ENCODE results near the gene TCF25. TPM values are rescaled to one million over a fixed set of nuclear protein-coding genes. Genes with fewer than 3 reads are reported as not detected.
"Not testable (repeated sequence)": the region's sequence is repeated elsewhere in the genome, so short reads cannot be mapped to it uniquely, and the experiment has no call there.

The TCF25 gene
- total and polyA plus RNA-seq, 4 donors: 47.6 to 273 (median 216) TPM

GRCh38 chr16:89867918-89868317 lies 5.5 kb upstream of the TCF25 start:
- Histone ChIP-seq H3K27ac (ENCODE audit: low read depth in 1 of 2, low read length in 2 of 2) (no peak overlapping the region), H3K27me3 (ENCODE audit: control insufficient read depth in 1 of 2, insufficient read depth in 2 of 2, low read length in 1 of 2) (no peaks in the 10 kb centered on the region), H3K9me3 (ENCODE audit: control insufficient read depth, low read length) (peaks cover 2% of the 10 kb centered on the region), H3K4me3 (ENCODE audit: low read length in 2 of 2) (no peak overlapping the region), H3K4me1 (ENCODE audit: control insufficient read depth in 1 of 2, insufficient read depth in 2 of 2, low read length in 2 of 2) (no peaks in the 10 kb centered on the region), H3K36me3 (ENCODE audit: control insufficient read depth in 1 of 2, insufficient read depth in 2 of 2, low read length in 1 of 2) (no peaks in the 10 kb centered on the region)
- DNase-seq (no peak), ATAC-seq (ENCODE audit: low FRiP score) (no peak)
- 94 to 95% methylated on average over 5 of the region's 5 CpGs for WGBS, 2 donors
- intact Hi-C loops (cut with DNase I): no loop called here

- WGBS, 2 donors: 95% methylated on average over 12 of the region's 12 CpGs
- Histone ChIP-seq H3K9me3 (ENCODE audit: control insufficient read depth, low read length) (peaks cover 2% of the 10 kb centered on the region), H3K4me1 (ENCODE audit: control insufficient read depth in 1 of 2, insufficient read depth in 2 of 2, low read length in 2 of 2) (no peaks in the 10 kb centered on the region), H3K27ac (ENCODE audit: low read depth in 1 of 2, low read length in 2 of 2) (no peak overlapping the region), H3K36me3 (ENCODE audit: control insufficient read depth in 1 of 2, insufficient read depth in 2 of 2, low read length in 1 of 2) (no peaks in the 10 kb centered on the region), H3K27me3 (ENCODE audit: control insufficient read depth in 1 of 2, insufficient read depth in 2 of 2, low read length in 1 of 2) (no peaks in the 10 kb centered on the region), H3K4me3 (ENCODE audit: low read length in 2 of 2) (no peak overlapping the region)
- ATAC-seq (ENCODE audit: low FRiP score) (no peak), DNase-seq (no peak)
- intact Hi-C loops (cut with DNase I): loop anchor here (5.0 to 10.0 kb wide), 4 partner anchors 43 to 168 kb away; partner anchors contain the start of genes DBNDD1 (in 1 of the 2), SPATA2L (in 1 of the 2) and SPIRE2 (in 1 of the 2)
Observed at GRCh38 chr16:89869911-89870310, 3.5 kb upstream of the TCF25 start.

GRCh38 chr16:89870440-89870839 lies 3.0 kb upstream of the TCF25 start:
- intact Hi-C loops (cut with DNase I): loop anchor here (5.0 to 10.0 kb wide), 4 partner anchors 43 to 168 kb away; partner anchors contain the start of genes DBNDD1 (in 1 of the 2), SPATA2L (in 1 of the 2) and SPIRE2 (in 1 of the 2)
- WGBS, 2 donors: 91 to 95% methylated on average over 6 of the region's 6 CpGs
- ATAC-seq (ENCODE audit: low FRiP score) (no peak), DNase-seq (no peak)
- Histone ChIP-seq H3K4me1 (ENCODE audit: control insufficient read depth in 1 of 2, insufficient read depth in 2 of 2, low read length in 2 of 2) (no peaks in the 10 kb centered on the region), H3K9me3 (ENCODE audit: control insufficient read depth, low read length) (peaks cover 2% of the 10 kb centered on the region), H3K27me3 (ENCODE audit: control insufficient read depth in 1 of 2, insufficient read depth in 2 of 2, low read length in 1 of 2) (no peaks in the 10 kb centered on the region), H3K4me3 (ENCODE audit: low read length in 2 of 2) (no peak overlapping the region), H3K27ac (ENCODE audit: low read depth in 1 of 2, low read length in 2 of 2) (no peak overlapping the region), H3K36me3 (ENCODE audit: control insufficient read depth in 1 of 2, insufficient read depth in 2 of 2, low read length in 1 of 2) (no peaks in the 10 kb centered on the region)

GRCh38 chr16:89871895-89872294 lies 1.5 kb upstream of the TCF25 start:
- Histone ChIP-seq H3K27ac (ENCODE audit: low read depth in 1 of 2, low read length in 2 of 2) (no peak overlapping the region), H3K36me3 (ENCODE audit: control insufficient read depth in 1 of 2, insufficient read depth in 2 of 2, low read length in 1 of 2) (no peaks in the 10 kb centered on the region), H3K4me3 (ENCODE audit: low read length in 2 of 2) (no peak overlapping the region), H3K27me3 (ENCODE audit: control insufficient read depth in 1 of 2, insufficient read depth in 2 of 2, low read length in 1 of 2) (no peaks in the 10 kb centered on the region), H3K4me1 (ENCODE audit: control insufficient read depth in 1 of 2, insufficient read depth in 2 of 2, low read length in 2 of 2) (no peaks in the 10 kb centered on the region), H3K9me3 (ENCODE audit: control insufficient read depth, low read length) (peaks cover 2% of the 10 kb centered on the region)
- WGBS, 2 donors: 85 to 92% methylated on average over 9 of the region's 9 CpGs
- intact Hi-C loops (cut with DNase I): loop anchor here (5.0 to 10.0 kb wide), 4 partner anchors 45 to 170 kb away; partner anchors contain the start of genes DBNDD1 (in 1 of the 2), SPATA2L (in 1 of the 2) and SPIRE2 (in 1 of the 2)
- no peak for ATAC-seq (ENCODE audit: low FRiP score)
- no peak for DNase-seq

GRCh38 chr16:89873972-89874689 lies 739 bp downstream of the TCF25 start:
- peak; percentile 96 for ATAC-seq (ENCODE audit: low FRiP score)
- 3% methylated on average over 39 to 61 of the region's 61 CpGs for WGBS, 2 donors
- H3K27me3 ChIP-seq (ENCODE audit: control insufficient read depth in 1 of 2, insufficient read depth in 2 of 2, low read length in 1 of 2): no peaks in the 10 kb centered on the region
- peak overlapping the region; percentile 52 to 99 for H3K27ac ChIP-seq (ENCODE audit: low read depth in 1 of 2, low read length in 2 of 2)
- H3K36me3 ChIP-seq (ENCODE audit: control insufficient read depth in 1 of 2, insufficient read depth in 2 of 2, low read length in 1 of 2): no peaks in the 10 kb centered on the region
- H3K4me1 ChIP-seq (ENCODE audit: control insufficient read depth in 1 of 2, insufficient read depth in 2 of 2, low read length in 2 of 2): no peaks in the 10 kb centered on the region
- peak; percentile 97 to 99 for DNase-seq
- peak overlapping the region; percentile 36 to 82 for H3K4me3 ChIP-seq (ENCODE audit: low read length in 2 of 2)
- H3K9me3 ChIP-seq (ENCODE audit: control insufficient read depth, low read length): no peaks in the 10 kb centered on the region
- intact Hi-C loops (cut with DNase I): loop anchor here (5.0 to 10.0 kb wide), 4 partner anchors 47 to 172 kb away; partner anchors contain the start of genes DBNDD1 (in 1 of the 2), SPATA2L (in 1 of the 2) and SPIRE2 (in 1 of the 2)

GRCh38 chr16:89879123-89879522 lies 5.7 kb downstream of the TCF25 start:
- not testable (repeated sequence) for H3K36me3 ChIP-seq (ENCODE audit: control insufficient read depth in 1 of 2, insufficient read depth in 2 of 2, low read length in 1 of 2)
- intact Hi-C loops (cut with DNase I): loop anchor here (10.0 kb wide), 2 partner anchors 96 to 136 kb away; partner anchors contain the start of gene DBNDD1 (in 1 of the 2)
- WGBS, 2 donors: 96% methylated on average over 27 to 28 of the region's 28 CpGs

GRCh38 chr16:89880477-89881367 lies 7.3 kb downstream of the TCF25 start:
- no peak overlapping the region for H3K27ac ChIP-seq (ENCODE audit: low read depth in 1 of 2, low read length in 2 of 2)
- 86% methylated on average over 18 of the region's 18 CpGs for WGBS, 2 donors
- ATAC-seq (ENCODE audit: low FRiP score) (no peak), DNase-seq (no peak)
- H3K9me3 ChIP-seq (ENCODE audit: control insufficient read depth, low read length): no peaks in the 10 kb centered on the region
- intact Hi-C loops (cut with DNase I): no loop called here
- no peaks in the 10 kb centered on the region for H3K4me1 ChIP-seq (ENCODE audit: control insufficient read depth in 1 of 2, insufficient read depth in 2 of 2, low read length in 2 of 2)
- H3K36me3 ChIP-seq (ENCODE audit: control insufficient read depth in 1 of 2, insufficient read depth in 2 of 2, low read length in 1 of 2): peaks cover 0 to 11% of the 10 kb centered on the region in 2 donors
- H3K4me3 ChIP-seq (ENCODE audit: low read length in 2 of 2): no peak overlapping the region
- no peaks in the 10 kb centered on the region for H3K27me3 ChIP-seq (ENCODE audit: control insufficient read depth in 1 of 2, insufficient read depth in 2 of 2, low read length in 1 of 2)

More at GRCh38 chr16:89879123-89879522, 5.7 kb downstream of the TCF25 start:
- DNase-seq; H3K4me1 ChIP-seq (ENCODE audit: control insufficient read depth in 1 of 2, insufficient read depth in 2 of 2, low read length in 2 of 2); H3K27me3 ChIP-seq (ENCODE audit: control insufficient read depth in 1 of 2, insufficient read depth in 2 of 2, low read length in 1 of 2); H3K27ac ChIP-seq (ENCODE audit: low read depth in 1 of 2, low read length in 2 of 2); H3K9me3 ChIP-seq (ENCODE audit: control insufficient read depth, low read length); H3K4me3 ChIP-seq (ENCODE audit: low read length in 2 of 2); ATAC-seq (ENCODE audit: low FRiP score): not testable (repeated sequence)

- ATAC-seq (ENCODE audit: low FRiP score) (no peak), DNase-seq (no peak)
- Histone ChIP-seq H3K4me1 (ENCODE audit: control insufficient read depth in 1 of 2, insufficient read depth in 2 of 2, low read length in 2 of 2) (no peaks in the 10 kb centered on the region), H3K27ac (ENCODE audit: low read depth in 1 of 2, low read length in 2 of 2) (no peak overlapping the region), H3K4me3 (ENCODE audit: low read length in 2 of 2) (no peak overlapping the region), H3K27me3 (ENCODE audit: control insufficient read depth in 1 of 2, insufficient read depth in 2 of 2, low read length in 1 of 2) (no peaks in the 10 kb centered on the region), H3K9me3 (ENCODE audit: control insufficient read depth, low read length) (no peaks in the 10 kb centered on the region), H3K36me3 (ENCODE audit: control insufficient read depth in 1 of 2, insufficient read depth in 2 of 2, low read length in 1 of 2) (peaks cover 0 to 11% of the 10 kb centered on the region in 2 donors)
- 86 to 89% methylated on average over 6 of the region's 6 CpGs for WGBS, 2 donors
- intact Hi-C loops (cut with DNase I): no loop called here
Observed at GRCh38 chr16:89881368-89881730, 8.0 kb downstream of the TCF25 start.
